GM19324 (cell line): ENCODE results near the gene SPRING1.

ENCODE experiments used
- ATAC-seq: cut with Tn5 transposase; IDR thresholded peaks from one replicate; pipeline ENCODE4 v1.9.1; 2021; ENCODE audit warnings: mild to moderate bottlenecking, moderate library complexity; ENCODE audit not compliant: unreplicated experiment, low FRiP score

Gene SPRING1

GRCh38 chr12:116710370-116711150 is 27.3 kb downstream of the SPRING1 start:
- no peak for ATAC-seq

- ATAC-seq = no peak
These were observed 28.1 kb downstream of the SPRING1 start for GRCh38 chr12:116709768-116710167.

- no peak for ATAC-seq
These were observed 28.8 kb downstream of the SPRING1 start for GRCh38 chr12:116708826-116709756.

- ATAC-seq = no peak
These were observed 30.1 kb downstream of the SPRING1 start for GRCh38 chr12:116707751-116708150.

GRCh38 chr12:116703214-116703795 is 34.6 kb downstream of the SPRING1 start:
- ATAC-seq = no peak

GRCh38 chr12:116701432-116701831 is 36.4 kb downstream of the SPRING1 start:
- ATAC-seq = no peak

- no peak for ATAC-seq
These were observed 37.8 kb downstream of the SPRING1 start for GRCh38 chr12:116700066-116700465.

- no peak for ATAC-seq
These were observed 39.3 kb downstream of the SPRING1 start for GRCh38 chr12:116698554-116699075.

GRCh38 chr12:116698116-116698515 is 39.8 kb downstream of the SPRING1 start:
- ATAC-seq = no peak

GRCh38 chr12:116697716-116698115 is 40.2 kb downstream of the SPRING1 start:
- no peak for ATAC-seq

GRCh38 chr12:116697305-116697704 is 40.6 kb downstream of the SPRING1 start:
- no peak for ATAC-seq

GRCh38 chr12:116695464-116695725 is 42.5 kb downstream of the SPRING1 start:
- no peak for ATAC-seq

- no peak for ATAC-seq
These were observed 43.0 kb downstream of the SPRING1 start for GRCh38 chr12:116694653-116695463.

- no peak for ATAC-seq
These were observed 44.3 kb downstream of the SPRING1 start for GRCh38 chr12:116693286-116694227.

GRCh38 chr12:116692605-116693004 is 45.3 kb downstream of the SPRING1 start:
- ATAC-seq = no peak

GRCh38 chr12:116691636-116692035 is 46.2 kb downstream of the SPRING1 start:
- no peak for ATAC-seq

- no peak for ATAC-seq
These were observed 46.7 kb downstream of the SPRING1 start for GRCh38 chr12:116691205-116691604.

- no peak for ATAC-seq
These were observed 47.7 kb downstream of the SPRING1 start for GRCh38 chr12:116689979-116690744.
